Activated CD8-positive, alpha-beta memory T cell treated with anti-CD3 and anti-CD28 coated beads for 4 hours (primary cell): ENCODE measurements around the gene PDIA2.

ENCODE experiments used
- DNase-seq, 2 donors: peaks; one replicate each; pipeline ENCODE4 v3.0.0-alpha.2; 2020; ENCODE audit warnings: low read depth in 2 of 2

The PDIA2 gene

DNA sequence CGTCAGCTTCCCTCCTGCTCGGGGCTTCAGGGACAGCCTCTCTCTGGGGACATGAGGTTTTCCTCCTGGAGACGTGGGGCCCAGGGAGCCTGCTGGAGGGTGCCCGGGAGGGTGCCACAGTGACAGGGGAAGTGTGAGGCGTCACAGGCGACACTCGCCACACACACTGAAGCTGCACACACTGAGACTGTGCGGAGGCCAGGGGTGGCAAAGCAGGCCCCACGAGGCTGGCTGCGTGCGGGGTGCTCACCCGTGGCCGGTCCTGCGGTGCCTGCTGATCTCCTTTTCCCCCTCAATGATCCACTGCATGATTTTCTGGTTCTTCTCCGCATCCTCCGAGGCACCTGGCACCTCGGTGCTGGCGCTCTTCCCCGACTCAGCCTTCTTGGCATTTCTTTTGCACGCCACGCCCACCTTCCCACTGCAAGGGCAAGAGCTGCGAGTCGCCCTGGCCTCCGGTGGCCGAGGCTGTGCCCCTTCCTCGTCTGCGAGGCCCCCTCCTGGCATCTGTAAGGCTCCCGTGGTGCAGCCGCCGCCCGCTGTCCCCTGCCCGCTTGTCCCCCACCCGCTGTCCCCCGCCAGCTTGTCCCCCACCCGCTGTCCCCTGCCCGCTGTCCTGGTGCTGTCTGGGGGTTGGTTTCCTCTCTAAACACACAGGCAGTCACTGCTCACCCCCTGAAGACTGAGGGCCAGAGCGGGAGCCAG lies 14.0 kb downstream of the PDIA2 start:
- DNase-seq = no peak

- DNase-seq = no peak
Observed at GRCh38 chr16:297832-298231, 14.9 kb downstream of the PDIA2 start.

GRCh38 chr16:301235-301634 lies 18.3 kb downstream of the PDIA2 start:
- DNase-seq = no peak

DNA sequence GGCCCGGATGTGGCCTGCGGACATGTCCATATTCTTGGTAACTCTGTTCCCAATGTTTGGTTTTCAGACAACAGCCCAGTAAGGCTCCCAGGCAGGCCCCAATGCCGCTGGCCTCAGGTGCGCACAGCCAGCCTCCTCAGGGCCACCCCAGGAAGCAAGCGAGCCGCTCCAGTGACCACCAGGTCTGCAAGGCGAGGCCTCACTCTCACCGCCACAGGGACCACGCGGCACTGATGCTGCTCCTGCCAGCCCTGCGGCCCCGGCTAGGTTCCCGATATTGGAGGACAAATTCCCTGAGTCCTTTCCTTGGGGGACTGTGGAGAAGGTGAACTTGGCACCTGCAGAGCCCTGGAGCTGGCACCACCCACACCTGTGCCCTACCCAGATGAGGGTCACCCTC lies 19.0 kb downstream of the PDIA2 start:
- DNase-seq = no peak

- DNase-seq = no peak
Observed at GRCh38 chr16:303760-304505, 21.0 kb downstream of the PDIA2 start.

DNA sequence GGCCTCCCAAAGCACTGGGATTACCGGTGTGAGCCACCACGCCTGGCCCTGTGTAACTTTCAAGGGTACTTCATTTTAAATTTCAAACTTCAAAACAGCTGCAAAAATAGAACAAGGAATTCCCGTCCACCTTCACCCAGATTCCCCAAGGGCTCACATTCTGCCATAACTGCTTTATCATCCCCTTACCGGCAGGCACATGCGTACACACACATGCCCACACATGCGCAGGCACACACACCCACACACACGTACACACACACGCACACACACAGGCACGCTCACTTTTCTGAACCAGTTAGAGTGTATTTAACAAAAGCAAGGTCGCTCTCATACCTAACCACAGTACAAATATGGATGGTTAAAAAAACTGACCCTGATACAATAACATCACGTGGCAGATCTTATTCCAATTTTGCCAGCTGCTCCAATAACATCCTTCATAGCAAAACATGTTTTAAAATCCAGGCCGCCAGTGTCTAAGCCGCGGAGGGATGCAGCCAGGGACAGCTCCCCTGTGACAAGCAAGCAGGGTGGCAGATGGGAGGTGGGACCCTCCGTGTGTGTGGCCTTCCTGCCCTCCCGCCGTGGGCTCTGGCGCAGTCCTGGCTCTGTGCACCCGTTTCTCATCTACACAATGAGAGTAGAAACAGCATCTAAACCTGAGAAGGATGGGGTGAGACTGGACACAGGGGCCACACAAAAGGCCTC lies 23.1 kb downstream of the PDIA2 start:
- DNase-seq = no peak

GRCh38 chr16:306911-307370 lies 24.0 kb downstream of the PDIA2 start:
- no peak for DNase-seq

- no peak for DNase-seq
Observed at GRCh38 chr16:307691-308312, 24.8 kb downstream of the PDIA2 start.

GRCh38 chr16:309476-309875 lies 26.5 kb downstream of the PDIA2 start:
- DNase-seq = no peak

DNA sequence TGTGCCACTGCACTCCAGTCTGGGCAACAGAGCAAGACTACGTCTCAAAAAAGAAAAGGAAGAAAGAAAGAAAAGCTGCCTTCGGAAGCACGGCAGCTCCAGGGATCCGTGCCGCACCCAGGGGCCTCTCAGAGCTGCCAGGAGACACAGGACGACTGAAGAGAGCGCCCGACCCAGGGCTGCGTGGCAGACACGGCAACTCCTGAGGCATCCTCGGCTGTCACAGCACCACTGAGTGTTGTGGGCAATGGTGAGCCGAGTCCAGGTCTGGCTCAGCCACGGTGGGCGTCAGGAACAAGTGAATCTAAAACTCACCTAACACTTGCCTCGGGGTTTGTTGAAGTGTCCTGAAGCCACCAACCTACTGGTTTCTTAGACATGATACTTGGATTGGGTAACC lies 28.8 kb downstream of the PDIA2 start:
- no peak for DNase-seq

GRCh38 chr16:314351-314750 lies 31.4 kb downstream of the PDIA2 start:
- no peak for DNase-seq

- DNase-seq = no peak
Observed at GRCh38 chr16:314795-315299, 31.9 kb downstream of the PDIA2 start.

DNA sequence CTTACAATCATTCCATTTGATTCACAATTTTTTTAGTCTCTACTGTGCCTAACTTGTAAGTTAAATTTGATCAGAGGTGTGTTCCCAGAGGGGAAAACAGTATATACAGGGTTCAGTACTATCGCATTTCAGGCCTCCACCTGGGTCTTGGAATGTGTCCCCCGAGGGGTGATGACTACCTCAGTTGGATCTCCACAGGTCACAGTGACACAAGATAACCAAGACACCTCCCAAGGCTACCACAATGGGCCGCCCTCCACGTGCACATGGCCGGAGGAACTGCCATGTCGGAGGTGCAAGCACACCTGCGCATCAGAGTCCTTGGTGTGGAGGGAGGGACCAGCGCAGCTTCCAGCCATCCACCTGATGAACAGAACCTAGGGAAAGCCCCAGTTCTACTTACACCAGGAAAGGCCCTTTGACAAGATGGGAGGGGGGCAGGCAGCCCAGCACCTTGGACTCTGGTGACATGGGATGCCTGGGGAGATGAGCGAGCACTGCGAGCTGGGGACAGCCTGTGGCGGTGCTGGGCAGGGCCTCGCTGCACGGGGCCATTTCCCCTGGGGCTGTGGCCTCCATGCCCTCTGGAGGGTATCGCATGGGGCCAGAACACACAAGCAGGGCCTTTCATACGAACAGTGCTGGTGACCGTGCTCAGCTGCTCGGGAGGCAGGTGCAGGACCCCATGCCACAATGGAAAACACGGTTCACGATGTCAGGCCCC lies 33.9 kb downstream of the PDIA2 start:
- no peak for DNase-seq

DNA sequence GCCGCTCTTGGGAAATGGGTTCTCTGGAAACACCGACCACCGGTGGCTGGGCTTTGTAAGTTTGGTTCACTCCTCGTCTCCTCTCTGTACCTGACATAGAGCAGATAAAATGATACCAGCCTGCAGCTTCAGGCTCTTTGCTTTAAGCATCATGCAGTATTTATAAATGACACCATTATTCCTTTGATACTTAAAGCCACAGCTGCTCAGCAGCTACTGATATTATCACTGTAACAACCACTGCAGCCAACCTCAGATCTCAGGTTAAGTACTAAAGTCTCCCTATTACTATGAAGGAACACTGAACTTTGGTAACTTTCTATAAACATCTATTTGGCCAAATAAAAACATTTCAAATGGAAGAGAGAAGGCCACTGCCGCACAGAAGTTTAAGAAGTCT lies 34.6 kb downstream of the PDIA2 start:
- DNase-seq = no peak

DNA sequence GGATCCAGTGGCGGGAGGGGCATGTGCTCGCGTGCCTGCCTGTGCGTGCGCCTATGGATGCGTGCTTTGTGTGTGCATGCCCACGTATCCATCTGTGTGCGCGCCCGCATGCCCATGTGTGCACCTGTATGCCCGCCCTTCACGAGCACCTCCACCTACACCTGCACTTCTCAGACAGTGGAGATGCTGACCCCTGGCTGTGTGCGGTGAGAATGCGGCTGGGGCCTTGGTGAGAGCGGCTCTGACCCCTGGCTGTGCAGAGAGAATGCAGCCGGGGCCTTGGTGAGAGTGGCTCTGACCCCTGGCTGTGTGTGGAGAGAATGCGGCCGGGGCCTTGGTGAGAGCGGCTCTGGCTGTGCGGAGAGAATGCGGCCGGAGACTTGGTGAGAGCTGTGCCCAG lies 35.7 kb downstream of the PDIA2 start:
- no peak for DNase-seq

DNA sequence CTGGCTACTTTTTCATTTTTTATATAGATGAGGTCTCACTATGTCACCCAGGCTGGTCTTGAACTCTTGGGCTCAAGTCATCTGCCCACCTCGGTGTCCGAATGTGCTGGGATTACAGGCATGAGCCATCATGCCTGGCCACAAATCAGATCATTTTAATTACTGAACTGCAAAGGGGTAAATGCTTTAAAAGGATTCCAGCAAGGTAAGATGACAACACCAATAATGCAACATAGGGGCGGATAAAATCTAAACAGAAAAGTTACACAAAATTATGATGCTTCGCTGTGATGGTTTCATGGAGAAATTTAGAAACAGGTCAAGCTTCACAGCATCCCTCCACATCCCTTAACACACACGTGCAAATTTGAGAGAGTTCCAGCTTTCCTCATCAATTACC lies 37.2 kb downstream of the PDIA2 start:
- no peak for DNase-seq

GRCh38 chr16:321532-321931 lies 38.6 kb downstream of the PDIA2 start:
- no peak for DNase-seq

DNA sequence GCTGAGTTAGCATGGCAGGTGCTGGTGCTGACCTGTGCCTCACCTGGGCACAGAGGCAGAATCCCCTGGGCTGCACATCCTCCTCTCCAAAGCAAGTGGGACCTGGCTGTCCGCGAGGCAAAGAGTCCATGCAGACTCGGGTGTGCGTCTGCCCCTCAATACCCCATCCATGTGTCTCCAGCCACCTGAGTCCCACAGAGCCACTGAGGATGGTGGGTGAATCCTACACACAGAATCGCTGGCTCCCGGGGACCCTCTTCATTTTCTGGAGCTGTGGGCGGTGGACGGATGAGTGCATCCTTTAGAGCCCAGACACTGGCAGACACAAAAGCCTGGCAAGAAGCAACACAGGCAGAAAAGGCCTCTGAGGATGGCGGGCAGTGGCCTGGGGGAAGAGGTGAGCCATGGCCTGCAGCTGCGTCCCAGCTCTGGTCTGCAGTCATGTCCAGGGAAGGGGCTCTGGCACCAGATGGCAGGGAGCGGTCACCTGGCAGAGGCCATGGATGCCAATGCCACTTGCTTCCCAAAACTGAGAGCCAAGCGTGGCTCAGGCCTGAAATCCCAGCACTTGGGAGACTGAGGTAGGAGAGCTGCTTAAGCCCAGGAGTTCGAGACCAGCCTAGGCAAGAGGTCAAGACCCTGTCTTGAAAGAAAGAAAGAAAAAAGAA lies 39.6 kb downstream of the PDIA2 start:
- DNase-seq = no peak

DNA sequence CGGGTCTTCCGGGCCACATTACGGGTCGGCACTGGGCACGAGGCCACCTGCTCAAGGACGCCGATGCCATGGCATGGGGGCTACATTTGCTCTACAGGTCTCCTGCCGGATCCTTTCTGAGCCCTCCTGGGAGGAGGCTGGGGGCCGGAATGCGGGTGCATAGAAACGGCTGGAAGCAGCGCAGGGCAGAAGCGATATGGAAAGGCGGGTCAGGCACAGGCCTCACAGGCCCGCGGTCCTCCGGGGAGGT lies 41.2 kb downstream of the PDIA2 start:
- DNase-seq = no peak

DNA sequence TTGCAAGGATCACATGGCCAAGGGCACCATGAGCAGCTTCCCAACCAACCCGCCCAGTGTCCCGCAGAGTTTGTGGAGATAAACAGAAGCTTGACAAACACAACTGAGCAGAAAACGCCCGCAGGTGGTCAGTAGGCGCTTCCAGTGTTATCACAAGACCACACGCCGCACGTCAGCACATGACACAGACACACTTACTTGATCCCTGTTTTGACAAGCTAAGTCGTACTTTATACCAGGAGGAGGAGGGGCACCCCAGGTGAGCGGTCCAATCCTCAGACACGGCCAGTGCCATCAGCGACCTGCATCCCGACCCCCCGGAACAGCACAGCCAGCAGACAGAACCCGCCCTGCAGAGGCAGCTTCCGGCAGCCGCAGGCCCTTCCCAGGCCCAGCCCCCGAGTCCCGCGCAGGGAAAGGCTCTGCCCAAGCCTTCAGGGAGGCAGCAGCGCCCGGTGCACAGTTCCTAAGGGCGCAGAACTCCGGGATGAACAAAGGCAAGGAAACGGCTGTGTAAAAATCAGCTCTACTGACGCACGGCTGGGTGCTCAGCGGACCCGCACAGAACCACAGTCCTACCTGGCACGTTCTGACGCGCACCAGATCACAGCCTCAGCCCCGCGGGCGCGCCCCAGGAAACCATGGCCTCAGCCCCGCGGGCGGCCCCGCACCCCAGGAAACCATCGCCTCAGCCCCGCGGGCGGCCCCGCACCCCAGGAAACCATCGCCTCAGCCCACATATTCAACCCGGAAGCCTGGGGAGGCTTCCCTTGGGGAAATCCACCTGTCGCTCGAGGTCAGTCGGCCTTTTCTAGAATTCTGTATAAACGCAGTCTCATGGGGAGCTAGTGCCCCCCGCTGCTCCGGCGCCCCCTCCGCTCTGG lies 41.7 kb downstream of the PDIA2 start:
- no peak for DNase-seq
